Endothelial cell of hepatic sinusoid (primary cell): ENCODE data around the gene FGD1.
"Not testable (repeated sequence)": the region's sequence is repeated elsewhere in the genome, so short reads cannot be mapped to it uniquely, and the experiment has no call there.

Experiments used
- in situ Hi-C: cut with HindIII; loops from 2 replicates; pipeline ENCODE4 v1.10.0; 2017; ENCODE audit warnings: low sequenced_read_pairs

The FGD1 gene

DNA sequence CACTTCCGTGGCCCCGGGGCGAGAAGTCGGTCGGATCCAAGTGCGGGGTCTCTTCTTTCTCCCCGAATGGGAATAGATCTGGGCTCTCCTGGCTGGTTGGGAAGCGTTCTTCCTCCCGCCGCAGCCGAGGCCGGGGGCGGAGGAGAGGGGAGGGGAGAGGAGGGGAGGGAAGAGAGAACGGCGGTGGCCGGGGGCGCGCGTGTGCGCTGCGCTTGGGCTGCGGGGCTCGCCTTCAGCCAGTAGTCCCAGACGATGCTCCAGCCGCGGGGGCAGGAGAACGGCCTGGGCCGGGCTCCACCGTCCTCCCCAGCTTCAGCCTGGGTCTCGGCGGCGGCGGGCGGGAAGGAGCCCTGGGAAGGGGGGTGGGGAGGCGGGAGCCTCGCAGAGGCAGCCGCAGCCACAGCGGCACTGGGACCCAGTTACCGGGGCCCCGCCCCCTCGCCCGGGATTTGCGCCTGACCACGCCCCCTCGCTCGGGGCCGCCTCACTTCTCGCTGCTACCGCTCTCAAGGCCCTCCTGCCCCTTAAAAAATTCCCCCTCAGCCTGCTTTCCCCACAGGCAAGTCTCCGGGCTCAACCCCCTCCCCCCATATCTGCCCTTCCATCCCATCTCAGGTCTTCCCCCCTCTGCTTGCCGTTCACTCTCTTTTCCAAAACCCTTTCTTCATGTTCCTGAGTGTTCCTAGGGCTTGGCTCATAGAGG is at the start of gene FGD1:
TSS of gene FGD1 (minus strand) at position 421 of the 703 bp plus-strand sequence. CDS start 802 bp downstream, outside the sequence.
- in situ Hi-C loops = no loop called here

DNA sequence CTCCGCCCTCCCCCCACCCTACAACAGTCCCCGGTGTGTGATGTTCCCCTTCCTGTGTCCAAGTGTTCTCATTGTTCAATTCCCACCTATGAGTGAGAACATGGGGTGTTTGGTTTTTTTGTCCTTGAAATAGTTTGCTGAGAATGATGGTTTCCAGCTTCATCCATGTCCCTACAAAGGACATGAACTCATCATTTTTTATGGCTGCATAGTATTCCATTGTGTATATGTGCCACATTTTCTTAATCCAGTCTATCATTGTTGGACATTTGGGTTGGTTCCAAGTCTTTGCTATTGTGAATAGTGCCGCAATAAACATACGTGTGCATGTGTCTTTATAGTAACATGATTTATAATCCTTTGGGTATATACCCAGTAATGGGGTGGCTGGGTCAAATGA is 46.2 kb upstream of the FGD1 start:
- in situ Hi-C loops = not testable (repeated sequence)

DNA sequence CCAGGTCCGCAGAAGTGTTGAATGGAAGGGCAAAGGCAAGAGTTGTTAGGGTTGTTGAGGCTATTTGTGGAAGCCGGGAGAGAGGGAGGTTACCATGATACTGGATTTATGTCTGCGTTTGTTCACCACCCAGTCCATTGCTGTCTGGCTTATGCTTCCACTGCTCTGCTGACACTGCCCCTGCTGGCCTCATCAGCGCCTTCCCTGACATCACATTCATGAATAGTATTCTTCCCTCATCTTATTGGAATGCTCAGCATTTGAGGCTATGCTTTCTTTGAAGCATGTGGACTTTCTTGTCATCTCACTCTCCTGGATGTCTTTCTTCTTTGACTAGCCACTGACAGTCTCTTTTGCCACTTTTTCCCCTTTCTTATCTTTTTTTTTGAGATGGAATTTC is 44.3 kb upstream of the FGD1 start:
- in situ Hi-C loops = no loop called here

DNA sequence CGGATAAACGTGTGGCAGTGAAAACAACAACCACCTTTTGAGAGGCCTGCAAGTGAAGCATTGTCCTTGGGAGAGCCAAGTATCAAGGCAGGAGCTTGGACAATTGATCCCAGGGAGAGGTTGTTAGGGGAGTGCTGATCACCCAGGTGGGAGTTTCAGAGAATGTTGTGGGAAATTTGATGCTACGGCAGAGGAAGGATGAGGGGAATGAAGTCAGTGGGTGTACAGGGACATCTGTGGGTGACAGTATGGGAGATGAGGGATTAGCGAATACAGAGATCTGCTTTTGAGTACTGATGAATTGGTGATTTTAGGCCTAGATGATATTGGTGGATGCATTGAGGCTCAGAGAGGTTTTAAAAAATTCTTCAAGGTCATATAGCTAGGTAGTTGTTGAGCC is 38.2 kb upstream of the FGD1 start:
- in situ Hi-C loops = no loop called here

DNA sequence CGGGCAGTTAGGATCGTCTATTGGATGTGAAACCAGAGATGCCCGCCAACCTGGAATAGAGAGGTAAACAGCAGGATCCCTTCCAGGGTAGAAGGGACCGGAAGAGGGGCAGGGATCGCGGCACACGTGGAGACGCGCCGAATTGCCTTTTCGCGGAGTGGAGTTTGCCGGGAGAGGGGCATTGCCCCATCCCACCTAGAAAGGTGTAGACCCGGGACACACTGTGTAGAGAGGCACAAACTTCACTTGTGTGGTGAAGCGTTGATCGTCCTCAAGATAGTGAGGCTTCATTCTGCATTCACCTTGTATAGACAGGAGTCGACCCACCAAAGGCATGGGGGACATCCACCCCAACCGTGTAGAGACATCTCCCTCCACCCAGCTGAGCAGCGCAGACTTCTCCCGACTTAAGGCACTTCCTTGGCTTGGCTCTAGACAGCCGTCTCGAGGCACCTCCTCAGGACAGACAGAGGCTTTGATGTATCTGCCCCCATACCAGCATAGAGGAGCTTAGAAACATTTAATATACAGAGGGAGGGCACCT is 34.4 kb upstream of the FGD1 start:
- in situ Hi-C loops = no loop called here

DNA sequence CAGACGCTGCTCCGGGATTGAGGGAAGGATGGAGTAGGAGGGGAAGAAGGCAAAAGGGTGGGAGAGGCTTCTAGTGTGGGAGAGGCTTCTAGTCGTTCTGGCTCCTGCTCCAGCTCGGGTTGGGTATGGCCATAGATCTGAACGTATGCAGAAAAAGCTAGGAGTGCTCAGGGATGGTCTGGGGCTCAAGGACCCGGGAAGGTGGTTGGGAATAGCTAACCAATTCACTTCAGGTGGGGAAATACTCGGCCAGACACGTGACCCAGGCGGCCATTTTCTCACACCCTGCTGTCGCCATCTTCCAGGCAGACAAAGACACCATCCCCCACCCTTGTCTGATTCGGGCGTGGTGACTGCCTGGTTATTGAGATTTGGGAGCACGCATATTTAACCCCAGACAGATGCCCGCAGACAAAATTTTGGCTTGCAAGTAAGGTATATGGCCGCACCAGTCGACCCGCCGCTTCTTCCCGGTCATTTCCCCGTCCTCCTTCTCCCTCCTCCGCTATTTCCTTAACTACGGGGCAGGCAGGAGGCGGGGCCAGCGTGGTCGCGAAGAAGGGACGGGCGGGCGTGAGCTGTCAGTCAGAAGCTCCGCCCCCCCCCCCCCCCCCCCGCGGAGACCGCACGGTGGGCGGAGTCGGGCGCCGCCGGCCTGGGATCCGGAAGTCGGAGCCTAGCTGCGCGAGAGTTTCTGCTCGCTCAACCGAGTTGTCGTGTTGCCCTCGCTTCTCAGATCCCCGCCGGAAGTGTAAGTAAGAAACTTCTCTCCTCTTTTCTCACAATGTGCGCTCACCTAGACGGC is 33.7 kb upstream of the FGD1 start, which contains the start of gene GNL3L:
TSS of gene GNL3L (plus strand) at position 668 of the 805 bp plus-strand sequence. CDS start 2,348 bp downstream, outside the sequence.
- in situ Hi-C loops = no loop called here

DNA sequence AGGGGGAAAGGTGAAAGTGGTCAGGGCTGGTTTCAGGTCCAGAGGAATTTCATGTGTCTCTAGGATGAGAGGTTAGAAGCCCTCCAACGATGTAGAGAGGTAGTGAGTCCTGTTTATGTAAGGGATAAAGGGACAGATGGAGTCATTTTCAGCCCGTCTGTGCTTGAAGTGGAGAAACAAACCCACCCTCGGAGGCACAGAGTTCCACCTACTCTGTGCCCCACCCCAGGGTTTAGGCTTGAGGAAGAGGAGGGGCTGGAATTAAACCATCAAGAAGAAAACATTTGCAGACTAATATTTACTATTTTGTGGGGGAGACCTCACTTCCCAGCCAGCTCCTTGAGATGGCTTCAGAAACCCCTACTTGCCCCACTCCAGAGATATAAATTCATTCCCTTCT is 33.1 kb upstream of the FGD1 start:
- in situ Hi-C loops = no loop called here

DNA sequence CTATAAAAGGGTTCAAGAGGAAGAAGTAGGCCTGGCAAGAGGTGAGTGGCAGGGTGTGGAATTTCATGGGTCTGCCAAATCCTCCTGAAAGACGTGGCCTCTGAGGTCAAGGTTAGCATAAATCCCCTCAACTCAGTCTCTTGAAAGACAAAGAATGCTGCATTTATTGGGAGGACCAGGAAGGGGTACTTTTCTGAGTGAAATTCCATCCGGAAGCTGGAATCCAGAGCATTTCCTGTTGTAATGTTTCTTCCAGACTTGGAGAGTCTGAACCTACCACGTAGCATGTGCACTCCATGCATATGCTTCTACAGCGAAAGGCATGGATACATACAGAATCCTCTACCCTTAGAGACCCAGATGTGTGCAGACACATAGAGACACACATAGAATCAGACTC is 13.4 kb upstream of the FGD1 start:
- in situ Hi-C loops = no loop called here

DNA sequence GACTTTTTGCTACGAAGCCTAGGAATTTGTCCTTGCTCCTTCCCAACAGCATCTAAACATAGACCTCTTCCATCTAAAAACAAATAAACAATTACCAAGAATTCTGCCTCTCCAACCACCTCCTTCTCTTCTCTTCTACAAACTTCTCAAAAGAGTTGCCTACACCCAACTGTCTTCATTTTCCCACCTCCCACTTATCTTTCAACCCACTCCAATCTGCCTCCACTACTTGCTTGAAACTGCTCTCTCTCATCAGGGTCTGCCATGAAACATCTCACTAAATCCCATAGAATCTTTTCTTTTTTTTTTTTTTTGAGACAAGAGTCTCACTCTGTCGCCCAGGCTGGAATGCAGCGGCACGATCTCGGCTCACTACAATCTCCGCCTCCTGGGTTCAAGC is 902 bp upstream of the FGD1 start:
- in situ Hi-C loops = no loop called here

DNA sequence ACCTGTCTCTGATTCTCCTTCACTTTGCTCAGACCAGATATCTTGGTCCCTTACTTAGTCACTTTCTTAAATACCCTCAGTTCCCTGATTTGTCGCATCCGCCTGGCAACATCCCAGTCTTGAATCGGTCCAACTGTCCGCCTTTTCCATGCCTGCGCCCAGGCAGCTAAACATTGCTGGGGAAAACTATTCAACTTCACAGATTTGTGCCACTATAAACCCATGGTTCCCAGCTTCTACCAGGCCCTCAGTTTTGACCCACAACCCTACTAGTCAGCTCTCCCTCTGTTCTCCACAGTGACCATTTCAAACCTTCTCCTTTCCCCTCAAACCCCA is 451 bp upstream of the FGD1 start:
- in situ Hi-C loops = no loop called here

DNA sequence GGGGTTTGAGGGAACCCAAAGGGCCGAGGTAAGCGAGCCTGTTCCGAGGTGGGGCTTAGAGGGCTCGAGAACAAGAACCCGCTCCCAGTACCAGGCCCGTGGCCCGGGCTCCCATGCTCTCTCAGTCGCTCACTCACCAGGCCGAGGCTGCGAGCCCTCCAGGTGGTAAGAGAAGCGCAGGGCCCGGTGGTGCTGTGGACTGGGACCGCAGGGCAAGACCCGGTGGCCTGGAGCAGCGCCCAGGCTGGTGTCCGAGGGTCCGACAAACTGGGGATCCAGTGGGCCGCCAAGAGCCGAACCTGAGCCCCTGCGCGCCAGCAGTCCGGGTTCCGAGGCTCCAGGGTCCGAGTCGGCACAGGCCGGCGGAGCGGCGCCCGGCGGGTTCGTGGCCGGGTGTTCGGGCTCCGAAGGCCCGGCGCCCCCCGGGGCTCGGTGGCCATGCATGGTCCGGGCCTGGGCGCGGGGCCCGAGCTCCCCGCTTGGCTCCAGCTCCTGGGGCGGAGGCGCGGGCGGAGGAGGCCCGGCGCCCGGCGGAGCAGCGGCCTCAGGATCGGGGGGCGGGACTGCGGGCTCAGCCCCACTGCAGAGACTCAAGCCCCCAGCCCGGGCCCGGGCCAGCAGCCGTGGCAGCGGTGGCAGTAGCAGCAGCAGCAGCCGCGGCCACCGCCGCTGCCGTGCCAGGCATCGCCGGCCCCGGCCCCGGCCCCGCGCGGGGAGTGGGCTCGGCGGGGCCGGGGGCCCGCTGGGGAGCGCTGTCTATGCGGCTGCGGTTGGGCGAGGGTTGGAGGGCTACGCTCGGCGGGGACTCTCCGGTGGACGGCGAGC is 833 bp downstream of the FGD1 start:
- in situ Hi-C loops = no loop called here

DNA sequence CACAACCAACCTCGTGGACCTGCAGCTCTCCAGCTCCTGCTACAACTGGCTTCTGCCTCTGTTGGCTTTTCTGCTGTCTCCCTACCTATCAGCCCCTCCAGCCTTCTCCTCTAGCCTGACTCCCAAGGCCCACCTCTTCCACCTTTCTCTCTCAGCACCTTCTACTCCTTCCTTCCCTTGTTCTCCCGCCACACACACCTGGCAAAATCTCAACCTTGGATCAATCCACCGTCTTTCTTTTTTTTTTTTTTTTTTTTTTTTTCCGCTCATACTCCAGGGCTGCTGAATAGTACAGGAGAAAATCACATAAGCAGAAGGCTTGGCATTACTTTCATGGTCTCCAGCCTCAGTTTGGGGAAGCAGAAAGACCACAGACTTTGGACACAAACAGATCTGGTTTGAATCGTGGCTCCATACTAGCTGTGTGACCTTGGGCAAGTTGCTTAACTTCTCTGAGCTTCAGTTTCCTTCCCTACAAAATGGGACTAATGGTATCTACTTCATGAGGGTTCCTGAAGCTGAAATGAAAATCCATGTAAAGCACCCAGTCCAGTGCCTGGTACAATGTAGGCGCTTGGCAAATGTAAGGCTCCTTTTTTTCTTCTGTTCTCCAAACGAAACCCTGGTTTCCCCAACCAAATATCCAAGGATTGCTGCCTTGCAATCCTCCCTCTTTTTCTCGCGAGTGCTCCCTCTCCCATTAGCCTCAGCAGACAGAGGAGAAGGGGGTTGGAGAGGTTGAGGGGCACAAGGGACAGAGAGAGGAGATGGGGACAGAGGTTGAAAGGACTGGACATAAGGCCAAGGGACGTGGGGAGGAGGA is 1.7 kb downstream of the FGD1 start:
- in situ Hi-C loops = no loop called here

DNA sequence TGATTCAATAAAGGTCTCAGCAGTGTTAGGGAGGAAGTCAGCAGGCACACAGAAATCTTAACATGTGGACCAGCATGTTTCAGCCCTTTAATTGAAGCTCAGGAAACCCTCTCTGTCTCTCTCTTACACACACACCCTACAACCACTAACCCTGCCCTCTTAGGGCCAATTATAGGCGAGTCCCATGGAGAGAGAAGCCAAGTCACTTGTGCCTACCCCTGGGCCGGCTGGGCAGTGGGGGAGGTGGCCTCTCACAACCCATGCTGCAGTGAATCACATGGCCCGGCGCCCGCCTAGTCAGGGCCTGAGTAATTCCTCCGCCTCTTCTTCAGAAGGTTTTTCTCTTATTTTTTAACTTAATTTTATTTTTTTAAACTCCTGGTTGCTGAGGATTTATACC is 3.7 kb downstream of the FGD1 start:
- in situ Hi-C loops = no loop called here

DNA sequence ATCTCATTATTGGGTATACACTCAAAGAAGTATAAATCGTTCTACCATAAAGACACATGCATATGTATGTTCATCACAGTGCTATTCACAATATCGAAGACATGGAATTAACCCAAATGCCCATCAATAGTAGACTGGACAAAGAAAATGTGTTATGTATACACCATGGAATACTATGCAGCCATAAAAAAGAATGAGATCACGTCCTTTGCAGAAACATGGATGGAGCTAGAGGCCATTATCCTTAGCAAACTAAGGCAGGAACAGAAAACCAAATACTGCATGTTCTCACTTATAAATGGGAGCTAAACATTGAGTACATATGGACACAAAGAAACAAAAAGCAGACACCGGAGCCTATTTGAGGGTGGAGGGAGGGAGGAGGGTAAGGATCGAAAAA is 6.2 kb downstream of the FGD1 start:
- in situ Hi-C loops = not testable (repeated sequence)

DNA sequence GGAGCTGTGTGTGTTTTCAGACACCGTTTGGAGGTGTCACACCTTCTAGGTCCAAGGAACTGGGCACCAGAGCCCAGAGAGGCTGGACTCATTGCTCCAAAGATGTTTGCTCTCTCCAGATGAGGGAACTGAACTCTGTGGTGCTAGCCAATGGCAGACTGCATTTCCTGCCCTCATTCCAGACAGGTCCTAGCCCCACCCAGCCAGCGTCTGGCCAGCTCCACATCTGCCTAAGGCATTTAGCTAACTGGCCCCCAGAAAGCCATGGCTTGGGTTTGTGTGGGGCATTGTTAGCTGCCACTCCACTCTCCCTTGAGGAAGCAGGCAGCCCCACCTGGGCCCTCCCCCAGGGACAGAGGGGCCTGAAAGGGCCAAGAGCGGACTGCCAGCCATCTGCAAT is 11.4 kb downstream of the FGD1 start:
- in situ Hi-C loops = no loop called here

DNA sequence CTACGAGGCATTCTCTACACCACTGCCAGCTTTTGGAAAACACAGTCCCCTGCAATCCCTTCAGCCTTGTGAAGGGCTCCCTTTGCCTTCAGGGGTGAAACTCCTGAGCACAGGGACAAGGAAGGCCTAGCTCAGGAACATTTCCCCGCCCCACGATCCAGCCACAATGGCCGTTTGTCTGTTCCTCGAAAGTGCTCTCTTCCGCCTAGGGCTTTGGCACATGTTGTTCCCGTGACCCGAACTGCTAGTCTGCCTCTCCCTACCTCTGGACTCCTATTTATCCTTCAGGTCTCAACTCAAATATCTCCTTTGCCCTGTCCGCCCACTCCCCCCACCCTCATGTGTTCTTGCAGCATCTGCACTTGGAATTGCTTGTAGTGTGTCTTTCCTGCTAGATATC is 12.1 kb downstream of the FGD1 start:
- in situ Hi-C loops = no loop called here

DNA sequence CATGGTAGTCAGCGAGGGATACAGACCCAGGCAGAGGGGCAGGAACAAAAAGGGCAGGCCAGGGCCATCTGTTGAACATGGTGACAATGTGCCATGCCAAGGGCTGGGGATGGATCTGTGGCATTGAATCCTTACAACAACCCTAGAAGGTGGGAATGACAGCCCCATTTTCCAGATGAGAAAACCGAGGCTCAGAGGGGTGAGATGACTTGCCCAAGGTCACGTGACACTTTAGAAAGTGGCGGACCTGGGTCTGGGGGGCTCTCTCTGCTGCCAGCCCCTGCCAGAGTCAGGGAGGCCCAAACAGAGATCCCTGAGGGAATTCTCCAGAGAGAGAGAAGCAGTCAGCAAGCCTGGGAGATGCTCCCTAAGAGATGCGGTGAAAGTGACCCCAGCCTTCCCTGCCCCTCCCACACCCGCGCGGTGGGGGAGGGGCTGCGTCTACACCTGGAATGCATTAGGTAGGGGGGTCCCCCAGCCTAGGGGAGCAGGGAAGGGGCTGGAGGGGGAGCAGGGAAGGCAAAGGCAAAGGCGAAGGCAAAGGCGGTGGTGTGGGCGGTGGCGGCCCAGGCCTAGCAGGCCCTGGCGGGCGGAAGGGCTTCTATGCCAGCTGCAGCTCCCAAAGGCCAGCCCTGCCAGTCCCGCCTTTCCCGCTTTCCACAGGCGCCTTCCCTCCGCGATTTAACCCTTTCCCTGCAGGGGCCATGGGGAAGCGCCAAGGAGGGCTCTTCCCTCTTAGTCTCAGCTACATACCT is 13.0 kb downstream of the FGD1 start:
- in situ Hi-C loops = no loop called here

DNA sequence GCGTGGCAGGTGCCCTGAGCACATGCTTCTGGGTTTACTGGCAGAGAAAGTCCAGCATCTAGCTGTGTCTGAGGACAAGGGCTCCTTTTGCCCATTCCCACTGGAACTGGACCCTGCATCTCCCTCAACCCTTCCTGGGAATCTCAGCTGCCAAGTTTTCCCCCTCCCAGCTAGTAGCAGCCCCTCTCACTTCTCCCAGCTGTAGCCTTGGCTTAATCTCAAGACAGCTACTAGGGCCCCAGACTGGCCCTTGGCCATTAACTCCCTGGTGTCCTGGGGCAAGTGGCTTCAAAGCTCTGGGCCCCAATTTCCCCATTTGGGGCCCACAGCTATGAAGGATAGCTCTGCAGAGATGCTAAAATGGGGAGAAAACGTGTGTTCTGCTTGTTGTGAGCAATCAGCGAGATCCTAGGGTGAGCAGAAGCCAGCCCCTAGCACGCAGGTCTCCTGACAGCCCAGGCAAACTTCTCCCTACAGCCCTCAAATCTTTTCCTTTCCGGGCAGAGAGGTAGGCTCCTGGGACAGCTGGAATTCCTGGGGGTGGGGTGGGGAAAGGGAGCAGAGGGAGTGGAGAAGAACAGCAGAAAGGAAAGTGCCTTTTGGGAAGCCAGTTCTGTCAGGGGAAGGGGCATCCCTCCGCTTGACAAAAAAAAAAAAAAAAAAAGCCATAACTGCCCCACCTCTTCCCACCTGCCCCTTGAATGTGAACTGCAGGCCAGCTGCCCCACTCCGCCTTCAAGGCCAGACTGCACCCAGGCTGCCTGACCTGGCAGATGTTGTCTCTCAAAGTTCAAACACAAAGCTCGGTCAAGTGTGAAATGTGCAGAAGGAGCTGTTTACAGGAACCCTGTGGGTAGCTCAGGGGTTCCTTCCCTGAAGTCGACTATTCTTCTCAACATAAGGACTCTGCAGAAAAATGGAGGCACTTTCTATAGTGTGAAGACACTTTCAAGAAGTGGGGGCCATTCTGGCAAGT is 16.6 kb downstream of the FGD1 start:
- in situ Hi-C loops = no loop called here
